Endodermal cell (in vitro differentiated cells): ENCODE measurements around the gene IL16. TPM values are rescaled to one million over a fixed set of nuclear protein-coding genes. Genes with fewer than 3 reads are reported as not detected.
"Not testable (repeated sequence)": the region's sequence is repeated elsewhere in the genome, so short reads cannot be mapped to it uniquely, and the experiment has no call there.

Source experiments
- DNase-seq: peaks from one replicate; pipeline ENCODE4 v3.0.0-alpha.2; 2017
- H3K27ac ChIP-seq: 2 replicates; pipeline ENCODE4 v1.5.1; 2013; ENCODE audit warnings: mild to moderate bottlenecking, low read depth, low read length, moderate library complexity
- H3K27me3 ChIP-seq: 2 replicates; pipeline ENCODE4 v1.6.1; 2013; ENCODE audit warnings: mild to moderate bottlenecking, low read length, moderate library complexity; ENCODE audit not compliant: insufficient read depth, control insufficient read depth, poor library complexity, severe bottlenecking
- H3K36me3 ChIP-seq: 2 replicates; pipeline ENCODE4 v1.7.0; 2013; ENCODE audit warnings: mild to moderate bottlenecking, low read length, moderate library complexity; ENCODE audit not compliant: control insufficient read depth, insufficient read depth
- H3K4me1 ChIP-seq: one replicate; pipeline ENCODE4 v1.7.0; 2013; ENCODE audit warnings: low read length; ENCODE audit not compliant: control insufficient read depth, insufficient read depth
- H3K4me3 ChIP-seq: 2 replicates; pipeline ENCODE4 v1.5.1; 2013; ENCODE audit warnings: mild to moderate bottlenecking, low read length, moderate library complexity
- H3K9ac ChIP-seq: 2 replicates; pipeline ENCODE4 v1.6.1; 2013; ENCODE audit warnings: mild to moderate bottlenecking, low read length, moderate library complexity; ENCODE audit not compliant: poor library complexity, severe bottlenecking; ENCODE audit errors: extremely low read depth
- H3K9me3 ChIP-seq: 2 replicates; pipeline ENCODE4 v1.6.1; 2013; ENCODE audit warnings: mild to moderate bottlenecking, low read length, moderate library complexity; ENCODE audit not compliant: control insufficient read depth
- H3K27ac Mint-ChIP-seq: 2 replicates; pipeline ENCODE4 v1.8.0; 2020; ENCODE audit warnings: mixed read lengths
- H3K27me3 Mint-ChIP-seq: 2 replicates; pipeline ENCODE4 v1.8.0; 2021; ENCODE audit warnings: mild to moderate bottlenecking, mixed read lengths; ENCODE audit not compliant: insufficient read depth
- H3K36me3 Mint-ChIP-seq: 2 replicates; pipeline ENCODE4 v1.8.0; 2020; ENCODE audit warnings: low read depth, mixed read lengths
- H3K4me1 Mint-ChIP-seq: 2 replicates; pipeline ENCODE4 v1.8.0; 2020; ENCODE audit warnings: mixed read lengths
- H3K4me3 Mint-ChIP-seq: 2 replicates; pipeline ENCODE4 v1.8.0; 2020; ENCODE audit warnings: mild to moderate bottlenecking, moderate library complexity, mixed read lengths
- H3K9me3 Mint-ChIP-seq: 2 replicates; pipeline ENCODE4 v1.8.0; 2020; ENCODE audit warnings: mild to moderate bottlenecking, mixed read lengths
- WGBS, 2 experiments: methylation state at CpG; one replicate each; pipeline versions ENCODE4 v1.1.5 to v1.1.7; 2013; ENCODE audit warnings: missing lambda C conversion rate in 2 of 2, mixed read lengths in 1 of 2; ENCODE audit not compliant: insufficient coverage in 1 of 2, insufficient read length in 1 of 2; 5-methylcytosine and 5-hydroxymethylcytosine counted together
- total RNA-seq, 2 donors: library from RNA; stranded (reverse); fragmentation: NEBNext Ultra II Directional in 1 of 2; extraction: Animal tissue kit (Norgen Biotek cat#: 25700) in 1 of 2; gene quantifications; 2 replicates in 1 of 2; 3 replicates in 1 of 2; pipeline ENCODE4 v1.2.1, GENCODE V29; 2021
- TF ChIP-seq, protein P1 (sequence below): fragments of 200-600 bp; sonication (generic); conservative IDR thresholded peaks from 2 replicates; pipeline ENCODE4 v1.5.0; 2021; ENCODE audit warnings: antibody characterized with exemption, mild to moderate bottlenecking

The IL16 gene
- total RNA-seq, 2 donors from 2014 or later, result 0.13 to 0.24 TPM

DNA sequence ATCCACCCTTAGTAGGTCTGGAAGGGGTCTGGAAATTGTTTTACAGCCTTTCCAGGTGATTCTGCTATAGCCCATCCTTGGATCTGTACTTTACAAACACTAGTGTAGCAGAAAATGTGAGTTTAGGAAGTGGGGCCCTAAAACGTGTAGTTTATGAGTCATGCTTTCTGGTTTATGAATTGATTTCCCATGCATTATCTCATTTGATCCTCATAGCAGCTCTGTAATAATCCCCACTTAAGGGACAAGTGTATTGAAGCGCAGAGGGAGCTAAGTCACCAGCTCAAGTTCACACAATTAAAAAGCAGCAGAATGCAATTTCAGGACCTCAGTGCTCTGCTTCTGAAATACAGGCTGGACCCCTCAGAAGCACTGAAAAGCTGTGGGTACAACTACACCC lies 149.9 kb downstream of the IL16 start:
- Histone ChIP-seq H3K36me3 (no peaks in the 10 kb centered on the region), H3K9ac (no peak overlapping the region), H3K27me3 (peaks cover 3% of the 10 kb centered on the region), H3K4me3 (no peak overlapping the region), H3K4me1 (no peaks in the 10 kb centered on the region), H3K9me3 (no peaks in the 10 kb centered on the region), H3K27ac (no peak overlapping the region)
- WGBS, 2 experiments, result 96 to 100% methylated on average over 1 of the region's 2 CpGs
- DNase-seq, result no peak
- Mint-ChIP-seq H3K36me3 (no peaks in the 10 kb centered on the region), H3K4me1 (no peaks in the 10 kb centered on the region), H3K4me3 (no peak overlapping the region), H3K27ac (no peak overlapping the region), H3K9me3 (no peaks in the 10 kb centered on the region), H3K27me3 (peaks cover 2% of the 10 kb centered on the region)
- TF ChIP-seq, protein P1, sequence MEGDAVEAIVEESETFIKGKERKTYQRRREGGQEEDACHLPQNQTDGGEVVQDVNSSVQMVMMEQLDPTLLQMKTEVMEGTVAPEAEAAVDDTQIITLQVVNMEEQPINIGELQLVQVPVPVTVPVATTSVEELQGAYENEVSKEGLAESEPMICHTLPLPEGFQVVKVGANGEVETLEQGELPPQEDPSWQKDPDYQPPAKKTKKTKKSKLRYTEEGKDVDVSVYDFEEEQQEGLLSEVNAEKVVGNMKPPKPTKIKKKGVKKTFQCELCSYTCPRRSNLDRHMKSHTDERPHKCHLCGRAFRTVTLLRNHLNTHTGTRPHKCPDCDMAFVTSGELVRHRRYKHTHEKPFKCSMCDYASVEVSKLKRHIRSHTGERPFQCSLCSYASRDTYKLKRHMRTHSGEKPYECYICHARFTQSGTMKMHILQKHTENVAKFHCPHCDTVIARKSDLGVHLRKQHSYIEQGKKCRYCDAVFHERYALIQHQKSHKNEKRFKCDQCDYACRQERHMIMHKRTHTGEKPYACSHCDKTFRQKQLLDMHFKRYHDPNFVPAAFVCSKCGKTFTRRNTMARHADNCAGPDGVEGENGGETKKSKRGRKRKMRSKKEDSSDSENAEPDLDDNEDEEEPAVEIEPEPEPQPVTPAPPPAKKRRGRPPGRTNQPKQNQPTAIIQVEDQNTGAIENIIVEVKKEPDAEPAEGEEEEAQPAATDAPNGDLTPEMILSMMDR, result no peak

- Mint-ChIP-seq H3K36me3 (no peaks in the 10 kb centered on the region), H3K4me1 (no peaks in the 10 kb centered on the region), H3K27ac (no peak overlapping the region), H3K4me3 (no peak overlapping the region), H3K9me3 (no peaks in the 10 kb centered on the region), H3K27me3 (peaks cover 2% of the 10 kb centered on the region)
- H3K27ac ChIP-seq, result no peak overlapping the region
- H3K27me3 ChIP-seq, result peaks cover 3% of the 10 kb centered on the region
- 90 to 98% methylated on average over 4 of the region's 4 CpGs for WGBS, 2 experiments
- H3K4me3 ChIP-seq, result no peak overlapping the region
- TF ChIP-seq, protein P1, result no peak
- H3K36me3 ChIP-seq, result no peaks in the 10 kb centered on the region
- H3K9ac ChIP-seq, result no peak overlapping the region
- no peak for DNase-seq
- H3K4me1 ChIP-seq, result no peaks in the 10 kb centered on the region
- H3K9me3 ChIP-seq, result no peaks in the 10 kb centered on the region
Measured at GRCh38 chr15:81347910-81348309, 151.2 kb downstream of the IL16 start.

DNA sequence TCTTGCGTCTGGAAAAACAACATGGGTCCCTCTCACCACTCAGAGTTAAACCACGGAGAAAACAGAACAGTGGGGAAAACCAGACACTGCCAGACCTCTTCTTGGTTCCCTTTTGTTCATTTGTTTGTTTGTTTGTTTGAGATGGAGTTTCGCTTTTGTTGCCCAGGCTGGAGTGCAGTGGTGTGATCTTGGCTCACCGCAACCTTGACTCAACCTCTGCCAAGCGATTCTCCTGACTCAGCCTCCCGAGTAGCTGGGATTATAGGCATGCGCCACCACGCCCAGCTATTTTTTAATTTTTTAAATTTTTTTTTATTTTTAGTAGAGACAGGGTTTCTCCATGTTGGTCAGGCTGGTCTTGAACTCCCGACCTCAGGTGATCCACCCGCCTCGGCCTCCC lies 152.0 kb downstream of the IL16 start:
- not testable (repeated sequence) for H3K4me1 ChIP-seq, H3K4me3 Mint-ChIP-seq, H3K36me3 ChIP-seq, H3K4me3 ChIP-seq, H3K9me3 ChIP-seq, H3K9ac ChIP-seq, DNase-seq, H3K4me1 Mint-ChIP-seq, H3K36me3 Mint-ChIP-seq, H3K27ac ChIP-seq, H3K27ac Mint-ChIP-seq, H3K27me3 ChIP-seq, H3K27me3 Mint-ChIP-seq, H3K9me3 Mint-ChIP-seq
- WGBS, 2 experiments, result 96 to 100% methylated on average over 5 to 11 of the region's 11 CpGs

DNA sequence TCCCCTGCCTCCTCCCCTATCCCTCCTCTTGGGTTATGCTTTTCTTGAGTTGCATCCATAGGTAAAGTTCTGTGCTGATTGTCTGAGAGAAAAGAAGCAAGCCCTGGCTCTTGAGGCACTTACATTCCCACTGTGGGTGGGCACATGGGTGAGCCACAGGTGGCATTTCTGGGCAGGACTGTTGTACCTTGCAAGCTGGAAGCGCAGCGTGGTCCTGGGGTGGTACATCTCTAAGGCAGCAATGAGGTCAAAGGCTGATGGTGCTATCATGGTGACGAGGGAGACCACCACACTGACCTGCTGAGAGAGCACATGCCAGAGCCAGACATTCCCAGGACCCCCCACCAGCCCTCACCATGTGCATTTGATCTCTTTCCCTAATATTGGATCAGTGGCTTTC lies 152.6 kb downstream of the IL16 start:
- no peaks in the 10 kb centered on the region for H3K9me3 ChIP-seq
- TF ChIP-seq, protein P1, result no peak
- DNase-seq, result no peak
- no peaks in the 10 kb centered on the region for H3K4me1 ChIP-seq
- H3K27ac ChIP-seq, result no peak overlapping the region
- no peak overlapping the region for H3K4me3 ChIP-seq
- H3K27ac Mint-ChIP-seq, result no peak overlapping the region
- H3K36me3 Mint-ChIP-seq, result no peaks in the 10 kb centered on the region
- peaks cover 3% of the 10 kb centered on the region for H3K27me3 ChIP-seq
- no peak overlapping the region for H3K4me3 Mint-ChIP-seq
- no peaks in the 10 kb centered on the region for H3K9me3 Mint-ChIP-seq
- peaks cover 2% of the 10 kb centered on the region for H3K27me3 Mint-ChIP-seq
- no peak overlapping the region for H3K9ac ChIP-seq
- no peaks in the 10 kb centered on the region for H3K4me1 Mint-ChIP-seq
- H3K36me3 ChIP-seq, result no peaks in the 10 kb centered on the region
- 90 to 100% methylated on average over 2 to 3 of the region's 3 CpGs for WGBS, 2 experiments
